Stomach (tissue), 9 donors: ENCODE measurements around the gene SAP25. TPM values are rescaled to one million over a fixed set of nuclear protein-coding genes. Genes with fewer than 3 reads are reported as not detected.

Source experiments
- DNase-seq, 2 donors: peaks; one replicate each; pipeline versions ENCODE4 v3.0.0 to v3.0.0-alpha.2; 2013 to 2019
- H3K27ac ChIP-seq, 5 donors: fragments of 200-600 bp in 4 of 5; sonication (generic) in 4 of 5; one replicate each; pipeline ENCODE4 v1.5.1; 2013 to 2019; ENCODE audit warnings: mild to moderate bottlenecking in 1 of 5, moderate library complexity in 1 of 5
- H3K27me3 ChIP-seq, 3 donors: fragments of 200-600 bp; sonication (generic); one replicate each; pipeline ENCODE4 v1.5.1; 2017 to 2019; ENCODE audit warnings: mixed run types in 1 of 3
- H3K36me3 ChIP-seq, 4 donors: fragments of 200-600 bp; sonication (generic); 1 replicate in 3 of 4; 2 replicates in 1 of 4; pipeline ENCODE4 v1.5.1; 2016 to 2019
- H3K4me1 ChIP-seq, 4 donors: fragments of 200-600 bp; sonication (generic); one replicate each; pipeline ENCODE4 v1.5.1; 2016 to 2019
- H3K4me3 ChIP-seq, 4 donors: fragments of 200-600 bp; sonication (generic) in 3 of 4; one replicate each; pipeline ENCODE4 v1.5.1; 2016 to 2019; ENCODE audit warnings: mild to moderate bottlenecking in 1 of 4
- H3K9me3 ChIP-seq, 4 donors: fragments of 200-600 bp; sonication (generic); one replicate each; pipeline ENCODE4 v1.5.1; 2016 to 2019
- EP300 ChIP-seq: sonication (generic); formaldehyde crosslinking; IDR thresholded peaks from one replicate; pipeline ENCODE4 v1.6.1; 2017; ENCODE audit warnings: antibody characterized with exemption
- POLR2A ChIP-seq, 4 donors: fragments of 450-650 bp; IDR thresholded peaks; one replicate each; pipeline ENCODE4 v1.6.1; 2016; ENCODE audit warnings: antibody characterized with exemption in 4 of 4, control low read depth in 2 of 4, mild to moderate bottlenecking in 1 of 4, moderate library complexity in 1 of 4
- POLR2AphosphoS5 ChIP-seq, 3 donors: sonication (generic); formaldehyde crosslinking; IDR thresholded peaks; one replicate each; pipeline ENCODE4 v1.6.1; 2016; ENCODE audit warnings: antibody characterized with exemption in 3 of 3
- WGBS, 5 donors: extraction: QIAGEN DNeasy Blood & Tissue Kit in 3 of 5; methylation state at CpG; one replicate each; pipeline versions ENCODE4 v1.1.5 to v1.1.7; 2013 to 2018; 5-methylcytosine and 5-hydroxymethylcytosine counted together
- intact Hi-C: fragments of 100-400 bp; cut with DNase I; formaldehyde crosslinking; loops from one replicate; pipeline ENCODE4 v1.15.1; 2023; ENCODE audit warnings: low total_unique reads
- polyA plus RNA-seq, 3 donors: library from polyadenylated mRNA; stranded (reverse); fragments of 200-250 nt; gene quantifications; one replicate each; pipeline ENCODE4 v1.2.3, GENCODE V29; 2013
- total RNA-seq, 5 donors: library from RNA; depleted of rRNA; stranded (reverse); fragments of >200 nt; gene quantifications; one replicate each; pipeline versions ENCODE4 v1.1.0 to v1.2.3, GENCODE V29; 2014 to 2016
- TF ChIP-seq, protein P1 (sequence below), 7 experiments: fragments of 450-650 bp in 4 of 7; fragments of 200-600 bp in 3 of 7; sonication (generic) in 3 of 7; IDR thresholded peaks; one replicate each; pipeline ENCODE4 v1.5.1; 2016 to 2019; ENCODE audit warnings: antibody characterized with exemption in 7 of 7, control low read depth in 2 of 7, mild to moderate bottlenecking in 1 of 7
- donor health status: healthy with polysubstance abuse.
- donor health status: Bipolar disorder and iron deficiency.
- donor health status: healthy.

SAP25 gene
- total and polyA plus RNA-seq, 8 donors = 0.92 to 4.7 (median 1.8) TPM; not detected in 3

DNA sequence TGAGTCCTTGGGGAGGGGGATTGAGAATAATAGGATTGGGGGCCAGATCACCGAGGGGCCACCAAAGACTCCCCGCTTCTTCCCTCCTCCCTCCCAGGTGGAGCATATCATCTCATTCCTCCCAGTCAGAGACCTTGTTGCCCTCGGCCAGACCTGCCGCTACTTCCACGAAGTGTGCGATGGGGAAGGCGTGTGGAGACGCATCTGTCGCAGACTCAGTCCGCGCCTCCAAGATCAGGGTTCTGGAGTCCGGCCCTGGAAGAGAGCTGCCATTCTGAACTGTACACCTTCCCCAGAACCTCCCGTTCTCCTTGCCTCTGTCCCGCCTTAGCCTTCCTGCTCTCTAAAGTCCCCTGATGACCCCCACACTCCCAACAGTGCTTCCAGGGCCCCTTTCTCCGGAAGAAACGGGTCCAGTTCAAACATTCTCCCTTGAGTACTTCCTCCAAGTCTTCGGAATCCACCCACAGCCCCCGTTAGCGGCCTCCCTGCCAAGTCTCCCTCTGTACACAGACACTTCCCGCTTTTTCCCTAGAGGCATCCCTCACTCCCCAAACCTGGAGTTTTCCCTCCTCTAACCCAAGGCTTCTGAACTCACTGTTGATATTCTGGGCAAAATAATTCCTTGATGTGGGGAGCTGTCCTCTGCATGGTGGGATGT, 16.5 kb upstream of the SAP25 start:
- peaks cover under 1 to 14% (median 13%) of the 10 kb centered on the region in 4 donors for H3K4me1 ChIP-seq
- no peak for TF ChIP-seq POLR2AphosphoS5 (IDR thresholded peaks at IDR 0.05)
- TF ChIP-seq, protein P1, sequence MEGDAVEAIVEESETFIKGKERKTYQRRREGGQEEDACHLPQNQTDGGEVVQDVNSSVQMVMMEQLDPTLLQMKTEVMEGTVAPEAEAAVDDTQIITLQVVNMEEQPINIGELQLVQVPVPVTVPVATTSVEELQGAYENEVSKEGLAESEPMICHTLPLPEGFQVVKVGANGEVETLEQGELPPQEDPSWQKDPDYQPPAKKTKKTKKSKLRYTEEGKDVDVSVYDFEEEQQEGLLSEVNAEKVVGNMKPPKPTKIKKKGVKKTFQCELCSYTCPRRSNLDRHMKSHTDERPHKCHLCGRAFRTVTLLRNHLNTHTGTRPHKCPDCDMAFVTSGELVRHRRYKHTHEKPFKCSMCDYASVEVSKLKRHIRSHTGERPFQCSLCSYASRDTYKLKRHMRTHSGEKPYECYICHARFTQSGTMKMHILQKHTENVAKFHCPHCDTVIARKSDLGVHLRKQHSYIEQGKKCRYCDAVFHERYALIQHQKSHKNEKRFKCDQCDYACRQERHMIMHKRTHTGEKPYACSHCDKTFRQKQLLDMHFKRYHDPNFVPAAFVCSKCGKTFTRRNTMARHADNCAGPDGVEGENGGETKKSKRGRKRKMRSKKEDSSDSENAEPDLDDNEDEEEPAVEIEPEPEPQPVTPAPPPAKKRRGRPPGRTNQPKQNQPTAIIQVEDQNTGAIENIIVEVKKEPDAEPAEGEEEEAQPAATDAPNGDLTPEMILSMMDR (IDR thresholded peaks at IDR 0.05) = no peak
- TF ChIP-seq EP300 = no peak
- TF ChIP-seq POLR2A (IDR thresholded peaks at IDR 0.05) = no peak
- no peak overlapping the region for H3K4me3 ChIP-seq
- H3K27me3 ChIP-seq = peaks cover 0 to 17% (median 0%) of the 10 kb centered on the region in 3 donors
- peak overlapping the region in 1 of 5 donors; percentile 3 for H3K27ac ChIP-seq
- H3K9me3 ChIP-seq = no peaks in the 10 kb centered on the region
- WGBS, 5 donors = 32 to 37% (median 33%) methylated on average over 20 of the region's 20 CpGs
- H3K36me3 ChIP-seq = no peaks in the 10 kb centered on the region
- intact Hi-C loops = no loop called here
- DNase-seq = peak in 1 of 2 donors; percentile 75

DNA sequence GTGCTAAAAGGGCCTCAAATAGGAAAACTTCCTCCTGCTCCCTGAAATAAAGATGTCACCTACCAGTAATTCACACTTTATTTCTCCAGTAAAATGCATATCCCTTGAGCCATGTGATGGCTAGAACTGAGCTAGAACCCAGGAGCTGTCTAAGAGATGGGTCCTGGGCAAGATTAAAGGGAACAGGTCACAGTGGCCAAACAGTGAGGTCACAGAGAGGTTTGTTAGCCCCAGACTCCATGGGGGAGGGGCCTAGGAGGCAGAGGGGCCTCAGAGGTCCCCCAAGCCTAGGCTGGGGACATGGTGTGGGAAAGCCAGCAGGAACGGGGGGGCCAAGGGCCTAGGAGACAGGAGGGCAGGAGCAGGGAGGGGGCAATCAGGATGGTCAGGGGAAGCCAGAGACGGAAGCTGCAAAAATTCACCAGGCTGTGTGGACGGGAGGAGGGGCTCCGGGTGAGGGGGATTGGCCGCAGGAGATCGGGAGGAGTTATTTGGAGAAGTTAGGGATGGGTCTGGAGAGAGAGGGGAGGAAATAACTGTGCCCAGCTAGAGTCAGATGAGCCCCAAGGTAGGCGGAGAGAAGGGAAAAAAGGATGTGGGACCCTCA, 15.7 kb upstream of the SAP25 start:
- intact Hi-C loops = no loop called here
- H3K9me3 ChIP-seq = no peaks in the 10 kb centered on the region
- peaks cover 8 to 22% (median 21%) of the 10 kb centered on the region in 4 donors for H3K4me1 ChIP-seq
- no peak overlapping the region for H3K4me3 ChIP-seq
- no peak for DNase-seq
- peaks cover 0 to 17% (median 0%) of the 10 kb centered on the region in 3 donors for H3K27me3 ChIP-seq
- 41 to 54% (median 49%) methylated on average over 7 of the region's 7 CpGs for WGBS, 5 donors
- H3K36me3 ChIP-seq = no peaks in the 10 kb centered on the region
- TF ChIP-seq, protein P1 (IDR thresholded peaks at IDR 0.05) = no peak
- TF ChIP-seq POLR2AphosphoS5 (IDR thresholded peaks at IDR 0.05) (no peak), POLR2A (IDR thresholded peaks at IDR 0.05) (no peak), EP300 (no peak)
- peak overlapping the region in 1 of 5 donors; percentile 3 for H3K27ac ChIP-seq

DNA sequence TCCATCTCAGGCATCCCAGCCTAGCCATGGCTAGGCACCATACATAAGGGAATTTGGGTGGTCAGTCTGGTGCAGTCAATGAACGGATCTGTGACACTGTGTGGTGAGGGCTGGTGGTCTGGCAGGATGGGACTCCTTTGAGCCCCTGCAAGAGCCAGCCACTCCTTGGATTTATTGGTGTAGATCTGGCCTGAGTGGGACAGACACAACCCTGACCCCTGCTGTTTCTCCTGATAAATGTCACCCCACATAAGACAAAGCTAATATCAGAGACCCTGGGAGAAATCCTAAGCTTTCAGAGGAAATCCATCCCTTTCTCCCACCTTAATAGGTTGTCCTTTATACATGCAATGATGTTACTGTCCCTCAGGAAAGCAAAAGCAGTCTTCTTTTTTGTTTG, 14.7 kb upstream of the SAP25 start:
- Histone ChIP-seq H3K9me3 (no peaks in the 10 kb centered on the region), H3K36me3 (no peaks in the 10 kb centered on the region), H3K27ac (no peak overlapping the region), H3K27me3 (peaks cover 0 to 17% (median 0%) of the 10 kb centered on the region in 3 donors), H3K4me3 (no peak overlapping the region), H3K4me1 (peaks cover 18 to 32% (median 31%) of the 10 kb centered on the region in 4 donors)
- intact Hi-C loops = no loop called here
- TF ChIP-seq POLR2AphosphoS5 (IDR thresholded peaks at IDR 0.05) (no peak), EP300 (no peak), POLR2A (IDR thresholded peaks at IDR 0.05) (no peak)
- TF ChIP-seq, protein P1 (IDR thresholded peaks at IDR 0.05) = peak in 1 of 7 experiments; percentile 12
- WGBS, 5 donors = 55 to 96% (median 80%) methylated on average over 1 of the region's 1 CpG
- DNase-seq = no peak

DNA sequence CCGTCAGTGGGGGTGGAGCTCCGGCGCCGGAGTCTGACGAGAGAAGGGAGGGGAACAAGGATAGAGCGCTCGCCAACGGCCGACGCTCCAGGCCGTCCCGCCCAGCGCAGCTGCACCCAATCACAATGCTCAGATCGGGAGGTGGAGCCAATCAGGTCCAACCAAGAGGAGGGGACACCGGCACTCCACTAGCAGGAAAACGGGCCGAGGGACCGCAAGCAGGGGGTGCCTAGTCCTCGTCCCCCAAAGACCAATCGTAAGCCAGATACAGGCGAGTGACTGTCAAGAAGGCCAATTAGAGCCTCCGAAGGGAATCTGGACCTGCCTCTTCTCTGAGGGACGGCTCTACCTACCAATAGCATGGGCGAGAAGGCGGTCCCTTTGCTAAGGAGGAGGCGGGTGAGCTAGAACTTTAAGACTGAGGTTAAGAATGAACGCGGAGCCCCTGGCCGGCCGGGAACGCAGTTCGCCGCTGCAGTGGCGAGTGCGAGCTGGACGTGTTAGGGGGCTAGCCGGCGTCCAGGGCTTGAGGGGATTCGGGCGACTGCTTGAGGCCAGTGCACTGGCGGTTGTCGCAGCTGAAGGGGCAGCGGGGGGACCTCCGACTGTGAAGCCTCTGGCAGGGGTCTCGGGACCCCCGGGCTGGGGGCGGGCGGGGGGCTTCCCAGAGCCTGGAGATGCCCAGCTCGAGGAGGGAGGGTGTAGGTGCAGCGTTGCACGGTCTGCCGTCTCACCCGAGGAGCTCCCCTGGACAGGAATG, 12.7 kb upstream of the SAP25 start, which contains the start of gene FBXO24:
Gene FBXO24, plus strand, starts transcription at position 63 of the 760 bp plus-strand sequence. Its CDS starts 298 bp downstream, at position 361.
- peaks cover 35 to 51% (median 49%) of the 10 kb centered on the region in 4 donors for H3K4me1 ChIP-seq
- peaks cover 0 to 17% (median 0%) of the 10 kb centered on the region in 3 donors for H3K27me3 ChIP-seq
- peaks cover 9 to 14% (median 12%) of the 10 kb centered on the region in 4 donors for H3K36me3 ChIP-seq
- DNase-seq = peak; percentile 99 to 100
- H3K4me3 ChIP-seq = peak within 1 kb of the TSS; percentile 88 to 97 (median 90)
- WGBS, 5 donors = 0 to 1% (median 0%) methylated on average over 29 to 53 of the region's 53 CpGs
- no peaks in the 10 kb centered on the region for H3K9me3 ChIP-seq
- intact Hi-C loops = no loop called here
- H3K27ac ChIP-seq = peak within 1 kb of the TSS; percentile 95 to 99 (median 99)
- peak in 1 of 3 donors; percentile 44 for TF ChIP-seq POLR2AphosphoS5 (IDR thresholded peaks at IDR 0.05)
- TF ChIP-seq POLR2A (IDR thresholded peaks at IDR 0.05) = no peak
